GM18907 (cell line): ENCODE measurements around the gene POC1A.
"Not testable (repeated sequence)": the region's sequence is repeated elsewhere in the genome, so short reads cannot be mapped to it uniquely, and the experiment has no call there.

Source experiments
- ATAC-seq: cut with Tn5 transposase; IDR thresholded peaks from one replicate; pipeline ENCODE4 v1.9.1; 2021; ENCODE audit warnings: mild to moderate bottlenecking, moderate library complexity; ENCODE audit not compliant: unreplicated experiment

The POC1A gene

GRCh38 chr3:52153389-52154096, 680 bp downstream of the POC1A start:
- peak; percentile 16 for ATAC-seq

GRCh38 chr3:52151991-52152390, 2.2 kb downstream of the POC1A start:
- ATAC-seq: not testable (repeated sequence)

- no peak for ATAC-seq
Observed at GRCh38 chr3:52150860-52151259, 3.4 kb downstream of the POC1A start.

GRCh38 chr3:52150357-52150756, 3.9 kb downstream of the POC1A start:
- no peak for ATAC-seq

- ATAC-seq: no peak
Observed at GRCh38 chr3:52149726-52150125, 4.5 kb downstream of the POC1A start.

- no peak for ATAC-seq
Observed at GRCh38 chr3:52149021-52149420, 5.2 kb downstream of the POC1A start.

GRCh38 chr3:52147804-52148203, 6.4 kb downstream of the POC1A start:
- ATAC-seq: no peak

GRCh38 chr3:52146811-52147210, 7.4 kb downstream of the POC1A start:
- ATAC-seq: no peak

- ATAC-seq: no peak
Observed at GRCh38 chr3:52146189-52146588, 8.0 kb downstream of the POC1A start.

- ATAC-seq: no peak
Observed at GRCh38 chr3:52145736-52146110, 8.5 kb downstream of the POC1A start.

GRCh38 chr3:52144796-52145735, 9.2 kb downstream of the POC1A start:
- ATAC-seq: no peak

- no peak for ATAC-seq
Observed at GRCh38 chr3:52144034-52144795, 10.0 kb downstream of the POC1A start.

GRCh38 chr3:52143616-52144015, 10.6 kb downstream of the POC1A start:
- no peak for ATAC-seq

GRCh38 chr3:52143156-52143555, 11.1 kb downstream of the POC1A start:
- no peak for ATAC-seq

- ATAC-seq: no peak
Observed at GRCh38 chr3:52141751-52142150, 12.5 kb downstream of the POC1A start.

- ATAC-seq: no peak
Observed at GRCh38 chr3:52140769-52141168, 13.5 kb downstream of the POC1A start.

GRCh38 chr3:52140000-52140399, 14.2 kb downstream of the POC1A start:
- ATAC-seq: no peak

GRCh38 chr3:52137311-52137710, 16.9 kb downstream of the POC1A start:
- ATAC-seq: no peak

- no peak for ATAC-seq
Observed at GRCh38 chr3:52136513-52136912, 17.7 kb downstream of the POC1A start.

- ATAC-seq: no peak
Observed at GRCh38 chr3:52135332-52135731, 18.9 kb downstream of the POC1A start.

GRCh38 chr3:52134761-52135160, 19.5 kb downstream of the POC1A start:
- no peak for ATAC-seq
